NCI-H1436 treated with DMSO at 0.1 percent for 48 hours (cell line): Measurements from ENCODE around the gene KCNJ6.

Experiments used
- DNase-seq: peaks from one replicate; lab custom pipeline; 2025; lab: John Stamatoyannopoulos, UW

The KCNJ6 gene

DNA sequence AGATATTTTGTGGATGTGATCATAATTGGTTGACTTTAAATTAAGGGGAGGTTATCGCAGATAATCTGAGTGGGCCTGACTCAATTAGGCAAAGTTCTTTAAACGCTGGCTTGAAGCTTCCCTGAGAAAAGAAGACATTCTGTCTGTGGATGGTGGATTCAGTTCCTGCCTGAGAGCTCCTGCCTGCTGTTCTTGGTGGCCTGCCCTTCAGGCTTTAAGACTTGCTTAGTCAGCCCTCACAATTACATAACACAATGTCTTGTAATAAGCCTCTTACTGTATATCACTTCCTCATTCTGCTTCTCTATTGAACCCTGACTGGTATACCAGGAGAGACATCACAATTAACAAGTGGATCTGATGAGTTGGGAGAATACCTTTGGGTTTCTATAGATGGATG lies 50.2 kb downstream of the KCNJ6 start:
- no peak for DNase-seq

DNA sequence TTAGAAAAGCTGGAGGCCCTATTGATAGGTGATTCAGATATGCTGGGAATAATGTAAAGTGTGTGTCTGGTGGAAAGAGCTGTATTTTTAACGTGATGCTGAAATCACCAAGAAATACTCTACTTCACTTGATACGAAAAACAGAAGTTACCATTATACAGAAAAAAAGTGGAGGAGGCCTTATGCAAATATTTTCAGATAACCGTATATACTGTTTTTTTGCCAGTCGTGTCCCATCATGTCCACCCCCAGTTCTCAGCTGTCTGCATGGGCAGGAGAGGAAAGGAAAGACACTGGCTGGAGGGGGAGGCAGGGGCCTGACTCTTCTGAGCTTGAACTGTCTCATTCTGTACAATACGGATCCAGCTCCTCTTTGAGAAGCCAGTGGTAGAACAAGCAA lies 51.1 kb downstream of the KCNJ6 start:
- no peak for DNase-seq

DNA sequence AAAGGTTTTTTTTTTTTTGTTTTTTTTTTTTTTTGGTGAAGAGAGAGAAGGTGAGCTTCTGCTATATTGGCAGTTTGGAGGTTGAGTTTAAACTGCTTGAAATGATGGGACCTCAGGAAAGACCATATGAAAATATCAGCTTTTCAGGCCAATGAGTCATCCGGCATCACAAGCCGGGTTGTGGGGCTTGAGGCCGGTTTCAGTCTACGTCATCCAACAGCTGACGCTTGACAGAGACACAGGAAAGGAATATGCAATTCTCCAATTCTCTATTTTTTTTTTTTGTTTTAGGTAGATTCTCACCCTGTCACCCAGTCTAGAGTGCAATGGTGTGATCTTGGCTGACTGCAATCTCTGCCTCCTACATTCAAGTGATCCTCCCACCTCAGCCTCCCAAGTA lies 52.4 kb downstream of the KCNJ6 start:
- DNase-seq = no peak

DNA sequence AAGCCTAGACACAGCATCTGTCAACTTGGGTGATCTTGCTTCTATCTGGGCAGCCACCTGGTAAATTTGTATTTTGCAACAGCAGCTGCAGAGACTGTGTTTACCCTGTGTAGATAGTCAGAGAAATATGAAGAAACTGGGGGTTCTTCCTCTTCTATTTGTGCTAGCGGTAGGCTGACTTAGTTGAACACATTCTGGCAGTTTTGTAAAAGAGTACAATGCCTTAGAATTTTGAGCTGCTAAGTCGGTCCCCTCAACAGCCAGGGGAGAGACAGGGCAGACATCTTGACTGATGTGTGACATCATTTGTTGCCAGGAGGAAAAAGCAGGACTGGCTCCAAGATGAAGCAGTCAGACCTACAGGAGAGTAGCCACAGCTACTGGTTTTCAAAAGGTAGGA lies 53.7 kb downstream of the KCNJ6 start:
- no peak for DNase-seq

DNA sequence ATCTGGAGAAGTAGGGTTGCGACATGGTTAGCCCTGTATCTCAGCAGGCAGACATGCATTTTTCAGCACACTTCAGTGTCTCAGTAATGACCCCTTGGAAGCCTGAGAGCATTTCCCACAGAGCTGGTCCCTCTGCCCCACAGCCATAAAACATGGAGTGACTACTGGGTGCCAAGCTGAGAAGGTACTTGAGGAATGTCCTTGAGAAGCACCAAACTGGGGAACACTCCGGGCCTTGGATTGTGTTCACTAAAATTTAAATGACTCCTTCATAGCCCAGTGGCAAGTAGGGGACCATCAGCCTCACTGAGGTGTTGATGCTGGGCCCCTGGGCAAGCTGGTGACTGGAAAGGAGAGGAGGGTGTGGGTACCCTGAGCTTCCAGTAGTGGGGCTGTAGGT lies 54.7 kb downstream of the KCNJ6 start:
- no peak for DNase-seq

DNA sequence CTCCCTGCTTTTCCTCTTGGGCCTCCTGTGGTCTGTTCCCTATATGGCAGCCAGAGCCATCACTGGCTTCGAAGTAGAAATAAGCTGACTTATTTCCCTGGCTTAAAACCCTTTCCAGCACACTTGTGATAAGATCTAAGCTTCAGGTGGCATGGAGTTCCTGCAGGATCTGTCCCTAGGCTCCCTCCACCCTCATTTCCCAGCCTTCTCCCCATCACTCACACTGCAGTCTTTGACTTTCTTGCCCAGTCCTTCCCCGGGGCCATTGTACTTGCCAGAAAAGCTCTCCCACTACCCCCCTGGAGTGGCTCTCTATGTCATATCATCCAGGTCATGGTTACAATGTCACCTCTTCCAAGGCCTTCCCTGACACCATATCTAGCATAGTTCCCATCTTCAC lies 55.8 kb downstream of the KCNJ6 start:
- no peak for DNase-seq

DNA sequence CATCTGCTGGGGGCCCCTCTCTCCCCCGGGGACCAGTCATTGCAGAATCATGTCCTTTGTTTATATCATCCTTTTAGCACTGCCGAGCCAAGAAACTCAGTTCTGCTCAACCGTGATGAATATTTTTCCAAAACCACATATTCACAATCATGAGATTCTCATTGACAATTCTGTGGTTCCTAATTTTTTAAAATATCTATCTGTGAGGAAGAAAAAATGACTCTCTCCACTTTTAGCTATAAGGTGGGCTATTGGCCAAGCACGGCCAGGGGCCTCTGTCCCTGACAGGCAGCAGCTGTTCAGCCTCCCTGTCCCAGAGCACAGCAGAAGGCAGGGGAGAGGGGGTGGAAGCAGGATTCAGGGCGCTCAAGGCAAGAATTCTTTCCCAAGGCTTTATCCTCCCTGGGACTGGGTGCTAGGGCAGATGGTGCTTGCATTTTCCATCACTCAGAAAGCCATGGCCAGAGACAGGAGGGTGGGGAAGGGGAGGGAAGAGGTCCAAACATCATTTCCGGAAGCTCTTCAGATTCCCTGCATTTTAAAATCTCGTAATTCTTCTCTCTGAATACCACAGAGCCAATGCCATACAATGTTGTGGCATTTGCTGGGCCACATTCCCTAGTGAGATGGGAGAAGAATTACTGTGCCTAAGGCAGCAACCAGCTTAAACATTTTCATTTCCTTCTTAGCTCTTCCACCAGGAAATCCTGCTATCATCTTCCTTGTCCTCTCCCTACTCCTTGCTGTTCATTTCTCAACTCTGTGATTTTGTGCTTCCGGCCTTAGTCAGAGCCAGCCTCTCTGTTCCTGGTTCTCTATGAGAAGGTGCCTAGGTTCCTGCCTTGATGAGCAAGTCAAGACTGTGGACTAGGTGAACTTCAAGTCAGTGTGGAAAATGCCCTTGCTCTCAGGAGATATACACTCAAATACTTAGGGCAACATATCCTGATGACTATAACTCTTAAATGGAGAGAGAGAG lies 60.3 kb downstream of the KCNJ6 start:
- DNase-seq = no peak

DNA sequence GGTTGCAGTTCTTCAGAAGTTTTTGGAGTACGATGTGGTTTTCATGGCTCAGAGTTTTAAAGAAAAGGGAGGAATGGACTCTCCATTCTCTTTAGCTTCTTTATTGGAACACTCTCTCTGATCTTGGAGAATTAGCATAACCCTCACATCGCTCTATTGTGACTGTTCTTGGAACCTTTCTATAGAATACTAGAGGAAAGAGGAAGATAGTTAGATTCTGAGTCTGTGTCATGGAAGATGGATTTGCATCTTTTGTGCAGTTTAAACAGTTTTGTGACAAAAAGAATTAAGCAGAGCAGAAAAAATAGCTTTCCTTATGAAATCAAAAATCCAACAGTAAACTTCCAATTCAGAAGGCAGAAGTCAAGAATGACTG lies 61.0 kb downstream of the KCNJ6 start:
- no peak for DNase-seq

DNA sequence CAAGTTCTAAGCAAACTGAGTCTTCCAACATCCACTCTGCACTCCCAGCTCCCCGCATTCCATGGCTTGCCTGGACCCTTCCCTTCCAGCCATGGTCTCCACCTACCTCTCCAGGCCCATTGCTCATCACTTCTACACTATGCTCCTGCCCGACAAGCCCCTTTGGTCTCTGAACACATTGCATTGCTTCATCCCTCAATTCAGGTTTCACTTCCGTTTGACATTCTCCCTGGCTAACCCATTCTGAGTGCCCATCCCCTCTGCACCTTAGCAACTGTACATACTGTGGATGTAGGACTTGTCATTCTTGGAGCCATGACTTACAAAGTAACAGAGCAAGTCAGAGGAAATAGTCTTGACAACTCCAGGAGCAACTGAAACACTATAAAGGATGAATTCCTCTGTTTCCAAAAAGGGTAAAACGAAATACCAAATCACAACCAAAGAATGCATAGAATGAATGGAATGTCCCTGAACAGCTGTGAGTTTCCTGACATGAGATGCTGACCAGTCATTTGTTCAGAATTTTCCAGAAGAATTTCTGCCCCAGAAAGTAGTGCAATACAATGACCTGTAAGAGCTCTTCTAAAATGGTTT lies 66.7 kb downstream of the KCNJ6 start:
- no peak for DNase-seq

DNA sequence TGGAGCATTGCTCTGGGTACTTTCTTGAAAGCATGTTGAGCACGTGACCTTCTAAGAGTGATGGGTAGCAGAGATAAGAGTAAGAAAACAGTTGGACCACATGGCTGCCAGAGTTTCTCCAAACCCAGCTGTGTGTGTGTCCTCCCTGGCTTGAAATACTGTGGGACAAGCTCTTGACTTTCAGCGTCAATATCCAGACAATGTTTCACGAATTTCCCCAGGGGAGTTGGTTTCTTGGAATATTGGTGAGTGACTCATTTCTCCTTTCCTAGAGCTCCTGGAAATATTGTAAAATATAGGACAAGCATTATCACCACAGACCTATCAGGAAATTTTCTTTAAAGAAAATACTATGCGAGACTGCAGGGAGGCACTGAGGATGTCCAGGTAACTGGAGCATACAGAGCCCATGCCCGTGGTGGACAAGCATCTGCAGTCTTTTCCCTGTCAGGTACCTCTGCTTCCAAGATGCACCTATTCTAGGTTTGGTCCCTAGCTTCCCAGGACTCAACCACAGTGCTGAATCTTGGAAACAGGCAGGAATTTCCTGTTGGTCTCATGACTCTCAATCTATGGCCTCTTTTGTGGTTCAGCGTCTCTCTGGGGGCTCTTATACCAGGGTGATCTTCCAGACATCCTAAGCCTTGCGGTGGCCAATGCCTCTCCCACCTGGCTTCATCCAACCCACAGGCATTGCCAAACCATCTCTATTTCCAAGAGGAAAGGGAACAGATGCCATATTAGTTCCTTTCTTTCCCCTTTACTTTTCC lies 67.4 kb downstream of the KCNJ6 start:
- DNase-seq = no peak

DNA sequence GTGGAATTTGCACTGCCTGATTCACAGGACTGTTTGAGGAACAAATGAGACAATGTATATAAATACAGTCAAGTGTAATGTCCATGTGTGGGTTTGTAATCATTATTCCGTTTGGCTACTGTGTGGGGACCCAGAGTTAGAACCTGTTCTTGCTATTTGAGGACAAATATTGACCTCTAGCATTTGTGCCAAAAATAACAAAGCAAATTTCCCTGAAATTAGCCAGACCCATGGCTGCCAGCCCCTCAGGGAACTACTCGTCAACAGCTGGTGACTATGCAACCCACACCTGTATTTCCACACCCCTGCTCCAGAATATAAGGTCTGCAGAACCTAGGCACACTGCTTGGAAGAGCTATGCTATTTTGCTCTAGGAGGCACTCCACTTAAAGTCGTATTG lies 70.7 kb downstream of the KCNJ6 start:
- no peak for DNase-seq

DNA sequence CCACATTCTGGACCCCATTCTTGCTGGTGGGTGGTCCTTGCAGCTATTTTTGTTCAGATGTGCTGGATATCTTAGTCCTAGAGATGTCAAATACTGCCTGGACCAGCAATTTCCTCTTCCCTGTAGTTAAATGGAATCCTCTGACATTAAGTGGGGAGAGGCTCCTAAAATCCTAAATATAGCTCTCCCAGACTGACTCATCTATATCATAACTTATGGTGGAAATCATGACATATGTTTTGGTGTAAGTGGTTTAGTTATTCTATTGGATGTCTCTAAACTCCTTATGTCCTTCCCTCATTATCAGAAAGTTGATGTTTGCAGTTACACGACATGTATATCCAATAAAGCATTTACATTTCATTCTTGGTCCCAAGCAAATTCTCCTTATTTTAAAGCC lies 73.1 kb downstream of the KCNJ6 start:
- DNase-seq = no peak

DNA sequence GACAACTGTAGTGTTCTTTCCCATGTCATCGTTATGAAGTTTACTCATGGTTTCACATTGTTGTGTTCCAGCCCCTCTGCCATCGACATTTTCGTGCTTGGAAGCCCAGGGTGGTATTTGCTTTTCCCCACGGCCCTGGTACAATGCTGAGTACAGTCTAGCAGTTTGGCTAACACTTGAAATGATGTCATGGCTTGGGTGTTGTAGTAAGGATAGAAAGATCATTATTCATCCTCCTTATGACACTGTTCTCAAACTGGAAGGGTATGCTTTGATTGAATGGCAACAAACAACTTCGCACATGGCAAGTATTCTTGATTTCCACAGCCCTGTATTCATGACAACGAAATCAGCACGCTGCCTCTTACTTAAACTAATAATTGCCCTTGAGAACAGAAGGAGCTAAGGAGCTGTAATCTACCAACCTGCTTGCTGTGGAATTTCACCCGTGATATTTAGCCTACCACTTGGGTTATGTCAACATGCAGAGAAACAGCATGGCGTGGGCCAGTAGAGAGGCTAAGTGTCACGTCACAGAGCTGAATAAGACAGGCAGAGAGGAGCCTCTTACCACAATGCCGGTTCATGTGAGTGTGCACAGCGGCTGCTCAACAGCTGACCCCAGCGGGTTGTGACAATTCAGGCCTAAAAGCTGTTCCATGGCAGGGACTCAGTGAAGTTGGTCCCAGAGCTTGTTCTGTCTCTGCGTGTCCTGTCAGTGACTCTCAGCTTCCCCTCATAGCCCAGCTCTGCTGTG lies 73.9 kb downstream of the KCNJ6 start:
- no peak for DNase-seq

DNA sequence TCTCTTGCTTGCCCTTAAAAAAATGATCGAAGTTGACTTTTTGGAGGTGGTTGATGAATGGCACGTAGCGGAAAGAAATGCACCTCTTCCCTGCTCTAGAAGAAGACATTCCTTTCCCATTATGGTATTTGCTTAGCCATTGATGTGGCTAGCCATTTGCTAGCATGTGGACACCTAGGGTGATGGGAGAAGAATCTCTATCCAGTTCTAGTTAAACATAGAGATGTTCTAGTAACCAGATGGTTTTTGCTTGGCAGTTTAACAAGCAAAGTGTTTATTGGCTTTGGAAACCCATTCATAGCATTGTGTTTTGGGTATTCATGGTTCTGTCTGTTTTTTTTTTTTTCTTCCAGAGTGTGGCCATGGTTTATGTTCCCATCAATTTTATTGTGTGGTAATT lies 78.9 kb downstream of the KCNJ6 start:
- DNase-seq = no peak

DNA sequence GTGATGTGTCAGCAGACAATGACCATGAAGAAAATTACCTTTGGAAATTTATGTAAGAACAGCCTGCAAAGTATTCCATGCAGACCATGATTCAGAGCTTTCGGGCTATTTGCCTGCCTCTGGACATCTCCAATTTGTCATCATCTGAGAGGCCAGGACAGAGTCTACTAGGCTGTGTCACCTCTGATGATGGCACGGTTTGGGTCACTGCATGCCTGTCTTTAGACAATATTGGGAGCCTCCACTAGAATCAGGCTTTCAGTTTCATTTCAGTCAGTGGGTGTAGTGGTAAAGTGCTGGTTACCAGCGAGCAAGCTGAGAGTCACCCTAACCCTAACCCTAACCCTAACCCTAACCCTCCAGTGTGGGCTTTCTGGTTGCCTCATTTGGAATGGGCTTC lies 80.8 kb downstream of the KCNJ6 start:
- DNase-seq = no peak

DNA sequence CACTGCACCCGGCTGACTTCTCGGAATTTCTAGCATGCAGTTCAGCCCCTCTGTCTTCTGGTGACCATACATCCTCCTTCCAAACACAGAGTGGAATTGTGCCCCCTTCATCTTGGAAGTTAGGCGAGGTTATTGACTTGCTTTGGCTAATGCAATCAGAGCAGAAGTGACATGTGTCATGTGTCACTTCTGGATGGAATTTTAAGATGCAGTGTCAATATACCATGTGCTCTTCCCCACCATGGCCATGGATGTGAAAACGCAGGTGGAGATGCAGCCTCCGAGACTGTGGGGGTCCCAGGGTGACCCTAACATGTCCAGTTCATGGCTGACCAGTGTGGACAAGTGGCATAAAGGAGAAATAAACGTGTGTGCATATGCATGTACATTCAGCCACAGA lies 83.0 kb downstream of the KCNJ6 start:
- DNase-seq = no peak

DNA sequence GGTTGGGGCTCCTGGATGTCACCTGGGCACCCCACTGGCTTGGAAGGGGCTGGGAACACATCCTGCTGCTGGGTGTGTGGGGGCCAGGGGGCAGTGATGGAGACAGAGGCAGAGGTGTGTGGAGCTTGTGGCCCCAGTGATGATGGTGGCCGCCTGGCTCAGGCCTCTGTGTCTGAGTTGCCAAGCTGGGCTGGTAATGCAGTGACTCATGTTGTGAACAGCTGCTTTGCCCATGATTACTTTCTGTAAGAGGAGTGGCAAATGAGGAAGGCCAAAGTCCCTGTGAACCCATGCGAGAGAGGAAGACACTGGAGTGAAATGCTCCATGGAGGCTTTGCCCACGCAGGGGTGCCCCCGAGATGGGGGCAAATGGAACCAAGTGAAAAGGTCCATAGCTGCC lies 86.8 kb downstream of the KCNJ6 start:
- no peak for DNase-seq

DNA sequence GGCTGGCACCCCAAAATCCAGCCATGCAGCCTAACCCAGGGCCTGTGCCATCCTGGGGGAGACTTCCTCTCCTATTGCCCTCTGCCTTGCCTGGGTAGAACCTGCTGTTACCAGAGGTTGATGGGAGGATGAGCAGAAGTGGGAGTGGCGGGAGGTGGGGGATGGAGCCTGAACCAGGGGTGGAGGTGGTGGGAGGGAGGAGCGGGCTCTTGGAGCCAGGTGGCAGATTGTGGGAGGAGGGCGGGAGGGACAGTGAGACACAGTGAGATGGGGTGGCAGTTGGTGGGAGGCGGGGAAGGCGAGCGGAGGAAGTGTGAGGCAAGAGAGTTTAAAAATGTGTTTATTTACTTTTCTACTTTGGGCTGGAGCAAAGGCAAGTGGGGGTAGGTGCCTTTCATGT lies 87.3 kb downstream of the KCNJ6 start:
- no peak for DNase-seq

DNA sequence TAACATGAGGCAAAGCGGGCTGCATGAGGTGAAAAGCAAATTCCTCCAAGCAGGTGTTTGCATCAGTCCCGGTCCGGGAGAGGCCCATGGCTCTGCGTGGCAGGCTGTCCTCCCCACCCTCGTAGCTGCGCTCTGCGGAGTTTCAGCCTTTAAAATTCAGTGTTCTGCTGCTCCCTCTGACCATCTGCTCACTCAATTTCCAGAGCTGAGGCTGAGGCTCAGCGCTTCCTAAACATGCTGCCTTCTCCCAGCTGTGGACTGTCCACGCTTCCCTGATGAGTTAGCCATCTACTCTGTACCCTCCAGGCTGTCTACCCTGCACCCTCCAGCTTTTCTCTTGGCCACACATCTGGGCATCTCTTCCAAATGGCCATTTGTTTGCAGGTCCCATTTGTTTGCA lies 87.7 kb downstream of the KCNJ6 start:
- DNase-seq = no peak

DNA sequence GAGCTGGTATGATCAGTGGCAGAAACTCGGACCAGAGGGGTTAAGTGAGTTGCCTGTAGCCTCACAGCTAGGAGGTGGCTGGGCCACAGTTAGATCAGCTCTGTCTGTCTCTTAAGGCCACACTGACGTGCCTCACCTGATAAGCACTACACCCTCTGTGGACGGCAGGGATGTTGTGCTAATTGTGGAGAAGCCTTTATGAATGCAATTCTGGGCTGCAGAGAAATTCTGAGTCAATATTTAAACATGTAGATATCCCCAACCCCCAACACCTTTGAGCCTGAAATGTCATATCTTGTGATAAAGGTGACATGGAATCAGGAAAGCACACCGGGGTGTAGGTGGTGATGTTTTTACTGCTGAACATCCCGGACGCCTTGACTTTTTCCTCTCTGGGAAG lies 88.3 kb downstream of the KCNJ6 start:
- no peak for DNase-seq

DNA sequence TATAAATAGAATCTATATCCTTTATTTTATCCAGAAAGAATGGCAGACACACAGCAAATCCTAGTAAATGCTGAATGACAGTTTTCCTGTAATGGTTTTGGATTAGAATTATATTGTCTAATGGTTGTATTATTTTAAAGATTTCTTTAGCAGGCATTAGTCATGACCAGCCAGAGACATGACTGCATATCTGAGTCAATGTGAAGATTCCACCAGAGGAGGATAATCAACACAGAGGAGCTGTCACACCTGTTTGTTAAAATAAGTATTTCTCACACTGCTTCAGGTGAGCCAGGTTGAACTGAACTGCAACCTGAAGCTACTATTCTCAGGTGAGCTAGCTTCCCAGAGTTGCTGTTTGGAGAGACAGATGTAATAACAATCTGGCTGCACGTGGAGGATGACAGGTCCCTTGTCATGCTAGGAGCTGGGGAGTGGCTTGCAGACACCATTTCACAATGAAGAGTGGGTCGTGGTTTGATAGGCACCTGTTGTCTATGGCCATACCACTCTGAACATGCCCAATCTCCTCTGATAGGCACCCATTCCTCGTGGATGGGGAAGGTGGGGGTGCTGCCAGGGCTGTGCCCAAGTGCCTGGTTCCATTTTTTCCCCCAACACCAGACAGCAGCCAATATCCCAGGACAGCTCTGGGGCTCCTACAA lies 94.3 kb downstream of the KCNJ6 start:
- no peak for DNase-seq

DNA sequence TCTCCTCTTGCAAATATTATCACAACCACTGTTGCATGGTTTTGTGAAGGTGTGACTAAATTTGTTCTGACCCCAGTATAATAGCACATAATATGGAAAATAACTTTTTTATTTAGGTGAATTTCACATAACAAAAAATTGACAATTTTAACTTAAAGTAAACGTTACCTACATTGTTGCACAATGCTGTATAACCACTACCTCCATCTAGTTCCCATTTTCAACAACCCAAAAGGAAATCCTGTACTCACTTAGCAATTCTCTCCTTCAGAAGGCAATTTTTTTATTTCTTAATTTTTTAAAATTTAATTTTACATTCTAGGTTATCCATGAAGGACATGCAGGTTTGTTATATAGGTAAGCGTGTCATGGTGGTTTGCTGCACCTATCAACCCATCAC lies 95.2 kb downstream of the KCNJ6 start:
- no peak for DNase-seq
